CD14-positive monocyte (primary cell): ENCODE results near the gene OCLN. TPM values are rescaled to one million over a fixed set of nuclear protein-coding genes. Genes with fewer than 3 reads are reported as not detected.

Source experiments
- DNase-seq, 3 donors: peaks; one replicate each; pipeline ENCODE4 v3.0.0-alpha.2; 2011 to 2022
- H2AFZ ChIP-seq: 2 replicates; pipeline ENCODE4 v1.6.0; 2012; ENCODE audit warnings: mild to moderate bottlenecking, low read depth, low read length, inconsistent platforms; ENCODE audit not compliant: insufficient read depth, poor library complexity, severe bottlenecking
- H3K27ac ChIP-seq, 2 donors: 1 replicate in 1 of 2; 2 replicates in 1 of 2; pipeline ENCODE4 v1.5.1; 2012 to 2013; ENCODE audit warnings: low read length in 2 of 2, control low read depth in 1 of 2, inconsistent platforms in 1 of 2, low read depth in 1 of 2, mild to moderate bottlenecking in 1 of 2
- H3K27me3 ChIP-seq, 2 donors: one replicate each; pipeline versions ENCODE4 v1.6.0 to v1.6.1; 2011 to 2013; ENCODE audit warnings: low read length in 2 of 2; ENCODE audit not compliant: control insufficient read depth in 2 of 2, insufficient read depth in 2 of 2
- H3K36me3 ChIP-seq, 2 donors: replicated peaks in 1 of 2; 1 replicate in 1 of 2; 2 replicates in 1 of 2; pipeline versions ENCODE4 v1.5.1 to v1.6.1; 2012 to 2013; ENCODE audit warnings: low read length in 2 of 2, control low read depth in 1 of 2, inconsistent platforms in 1 of 2, mild to moderate bottlenecking in 1 of 2; ENCODE audit not compliant: insufficient read depth in 2 of 2, control insufficient read depth in 1 of 2
- H3K4me1 ChIP-seq, 2 donors: 1 replicate in 1 of 2; 2 replicates in 1 of 2; pipeline versions ENCODE4 v1.5.1 to v1.6.1; 2012 to 2013; ENCODE audit warnings: low read length in 2 of 2, control low read depth in 1 of 2, inconsistent platforms in 1 of 2, mild to moderate bottlenecking in 1 of 2, moderate library complexity in 1 of 2; ENCODE audit not compliant: insufficient read depth in 2 of 2, control insufficient read depth in 1 of 2
- H3K4me2 ChIP-seq: replicated peaks from 2 replicates; pipeline ENCODE3; 2012; ENCODE audit warnings: low read length, moderate library complexity, mild to moderate bottlenecking; ENCODE audit not compliant: poor library complexity, severe bottlenecking; ENCODE audit errors: extremely low read depth
- H3K4me3 ChIP-seq, 3 experiments: fragments of 200-600 bp in 1 of 3; sonication (generic) in 1 of 3; replicated peaks in 1 of 3; 1 replicate in 2 of 3; 2 replicates in 1 of 3; pipeline ENCODE4 v1.5.1; 2011 to 2013; ENCODE audit warnings: low read length in 3 of 3, mild to moderate bottlenecking in 3 of 3, control low read depth in 2 of 3, low read depth in 2 of 3, inconsistent platforms in 1 of 3, moderate library complexity in 1 of 3
- H3K79me2 ChIP-seq: 2 replicates; pipeline ENCODE4 v1.6.0; 2012; ENCODE audit warnings: mild to moderate bottlenecking, control low read depth, inconsistent platforms, low read length, moderate library complexity; ENCODE audit not compliant: insufficient read depth
- H3K9ac ChIP-seq: 2 replicates; pipeline ENCODE4 v1.6.0; 2017; ENCODE audit warnings: low read length, mild to moderate bottlenecking; ENCODE audit not compliant: insufficient read depth, poor library complexity, severe bottlenecking
- H3K9me3 ChIP-seq, 2 donors: replicated peaks in 1 of 2; 1 replicate in 1 of 2; 2 replicates in 1 of 2; pipeline versions ENCODE4 v1.5.1 to v1.6.1; 2012 to 2013; ENCODE audit warnings: low read length in 2 of 2, control low read depth in 1 of 2; ENCODE audit not compliant: control insufficient read depth in 1 of 2, insufficient read depth in 1 of 2
- H4K20me1 ChIP-seq: 2 replicates; pipeline ENCODE4 v1.6.0; 2012; ENCODE audit warnings: mild to moderate bottlenecking, low read length, control low read depth, moderate library complexity; ENCODE audit not compliant: insufficient read depth
- H3K27ac Mint-ChIP-seq, 7 donors: one replicate each; pipeline ENCODE4 v1.8.0; 2020; ENCODE audit warnings: mild to moderate bottlenecking in 7 of 7, mixed read lengths in 7 of 7, moderate library complexity in 6 of 7, inconsistent platforms in 2 of 7
- H3K27me3 Mint-ChIP-seq, 3 donors: one replicate each; pipeline ENCODE4 v1.8.0; 2021 to 2022; ENCODE audit warnings: low read depth in 3 of 3, mild to moderate bottlenecking in 3 of 3, mixed read lengths in 3 of 3, moderate library complexity in 3 of 3, inconsistent platforms in 1 of 3
- H3K36me3 Mint-ChIP-seq, 2 donors: one replicate each; pipeline ENCODE4 v1.8.0; 2020; ENCODE audit warnings: mixed read lengths in 2 of 2, inconsistent platforms in 1 of 2, mild to moderate bottlenecking in 1 of 2
- H3K4me1 Mint-ChIP-seq: one replicate; pipeline ENCODE4 v1.8.0; 2020; ENCODE audit warnings: mild to moderate bottlenecking, mixed read lengths
- H3K4me3 Mint-ChIP-seq, 2 donors: one replicate each; pipeline ENCODE4 v1.8.0; 2020; ENCODE audit warnings: mild to moderate bottlenecking in 2 of 2, mixed read lengths in 2 of 2, moderate library complexity in 1 of 2
- H3K9me3 Mint-ChIP-seq, 7 donors: one replicate each; pipeline ENCODE4 v1.8.0; 2020 to 2022; ENCODE audit warnings: mixed read lengths in 7 of 7, mild to moderate bottlenecking in 6 of 7, moderate library complexity in 6 of 7, inconsistent platforms in 2 of 7
- WGBS: methylation state at CpG from one replicate; pipeline ENCODE4 v1.1.5; 2013; ENCODE audit warnings: missing lambda C conversion rate; ENCODE audit not compliant: insufficient coverage; 5-methylcytosine and 5-hydroxymethylcytosine counted together
- intact Hi-C, 2 donors: fragments of 100-400 bp; cut with micrococcal nuclease; formaldehyde crosslinking; loops; one replicate each; pipeline versions ENCODE4 v1.15.0 to v1.15.1; 2023
- polyA plus RNA-seq, 3 donors: library from polyadenylated mRNA; depleted of rRNA in 1 of 3; unstranded in 2 of 3; stranded (reverse) in 1 of 3; fragments of 300-500 nt in 2 of 3; fragments of >200 nt in 1 of 3; fragmentation: Illumina TruSeq in 2 of 3; gene quantifications; 1 replicate in 2 of 3; 2 replicates in 1 of 3; pipeline ENCODE4 v1.2.3, GENCODE V29; 2012 to 2021
- TF ChIP-seq, protein P1 (sequence below): fragments of 200-600 bp; IDR thresholded peaks from one replicate; pipeline ENCODE4 v1.8.0; 2022; ENCODE audit warnings: antibody characterized with exemption, mild to moderate bottlenecking

The OCLN gene
- polyA plus RNA-seq, 3 donors = 0.03 to 0.15 TPM; not detected in 1

DNA sequence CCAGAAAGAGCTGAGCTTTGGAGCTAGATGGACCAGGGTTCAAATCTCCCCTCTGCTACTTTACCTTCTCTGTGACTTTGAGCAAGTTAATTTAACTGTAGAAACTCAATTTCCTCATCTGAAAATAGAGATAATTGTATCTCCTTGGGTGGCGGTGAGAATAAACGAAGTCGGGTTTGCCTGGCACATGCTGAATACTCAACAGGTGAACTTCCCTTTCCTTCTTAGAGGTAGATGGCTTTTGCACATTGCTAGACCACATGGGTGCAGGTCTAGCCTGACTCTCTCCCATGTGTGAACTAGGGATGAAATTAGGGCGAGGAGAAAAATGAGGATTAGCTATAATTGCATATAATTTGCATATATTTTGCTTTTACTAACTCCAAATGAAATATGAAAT, 36.0 kb downstream of the OCLN start:
- H3K27me3 Mint-ChIP-seq = no peaks in the 10 kb centered on the region
- 95% methylated on average over 3 of the region's 4 CpGs for WGBS
- Histone ChIP-seq H3K27ac (no peak overlapping the region), H3K4me1 (peaks cover 7 to 8% of the 10 kb centered on the region in 2 donors), H3K9ac (no peak overlapping the region), H3K79me2 (no peaks in the 10 kb centered on the region), H3K4me3 (no peak overlapping the region), H3K27me3 (no peaks in the 10 kb centered on the region), H3K9me3 (no peaks in the 10 kb centered on the region), H3K4me2 (no peak overlapping the region), H2AFZ (no peak overlapping the region), H4K20me1 (no peaks in the 10 kb centered on the region), H3K36me3 (no peaks in the 10 kb centered on the region)
- DNase-seq = no peak
- no peaks in the 10 kb centered on the region for H3K9me3 Mint-ChIP-seq
- H3K27ac Mint-ChIP-seq = no peak overlapping the region
- peaks cover 12% of the 10 kb centered on the region for H3K4me1 Mint-ChIP-seq
- no peaks in the 10 kb centered on the region for H3K36me3 Mint-ChIP-seq
- intact Hi-C loops = no loop called here
- no peak overlapping the region for H3K4me3 Mint-ChIP-seq
- TF ChIP-seq, protein P1, sequence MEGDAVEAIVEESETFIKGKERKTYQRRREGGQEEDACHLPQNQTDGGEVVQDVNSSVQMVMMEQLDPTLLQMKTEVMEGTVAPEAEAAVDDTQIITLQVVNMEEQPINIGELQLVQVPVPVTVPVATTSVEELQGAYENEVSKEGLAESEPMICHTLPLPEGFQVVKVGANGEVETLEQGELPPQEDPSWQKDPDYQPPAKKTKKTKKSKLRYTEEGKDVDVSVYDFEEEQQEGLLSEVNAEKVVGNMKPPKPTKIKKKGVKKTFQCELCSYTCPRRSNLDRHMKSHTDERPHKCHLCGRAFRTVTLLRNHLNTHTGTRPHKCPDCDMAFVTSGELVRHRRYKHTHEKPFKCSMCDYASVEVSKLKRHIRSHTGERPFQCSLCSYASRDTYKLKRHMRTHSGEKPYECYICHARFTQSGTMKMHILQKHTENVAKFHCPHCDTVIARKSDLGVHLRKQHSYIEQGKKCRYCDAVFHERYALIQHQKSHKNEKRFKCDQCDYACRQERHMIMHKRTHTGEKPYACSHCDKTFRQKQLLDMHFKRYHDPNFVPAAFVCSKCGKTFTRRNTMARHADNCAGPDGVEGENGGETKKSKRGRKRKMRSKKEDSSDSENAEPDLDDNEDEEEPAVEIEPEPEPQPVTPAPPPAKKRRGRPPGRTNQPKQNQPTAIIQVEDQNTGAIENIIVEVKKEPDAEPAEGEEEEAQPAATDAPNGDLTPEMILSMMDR = no peak

DNA sequence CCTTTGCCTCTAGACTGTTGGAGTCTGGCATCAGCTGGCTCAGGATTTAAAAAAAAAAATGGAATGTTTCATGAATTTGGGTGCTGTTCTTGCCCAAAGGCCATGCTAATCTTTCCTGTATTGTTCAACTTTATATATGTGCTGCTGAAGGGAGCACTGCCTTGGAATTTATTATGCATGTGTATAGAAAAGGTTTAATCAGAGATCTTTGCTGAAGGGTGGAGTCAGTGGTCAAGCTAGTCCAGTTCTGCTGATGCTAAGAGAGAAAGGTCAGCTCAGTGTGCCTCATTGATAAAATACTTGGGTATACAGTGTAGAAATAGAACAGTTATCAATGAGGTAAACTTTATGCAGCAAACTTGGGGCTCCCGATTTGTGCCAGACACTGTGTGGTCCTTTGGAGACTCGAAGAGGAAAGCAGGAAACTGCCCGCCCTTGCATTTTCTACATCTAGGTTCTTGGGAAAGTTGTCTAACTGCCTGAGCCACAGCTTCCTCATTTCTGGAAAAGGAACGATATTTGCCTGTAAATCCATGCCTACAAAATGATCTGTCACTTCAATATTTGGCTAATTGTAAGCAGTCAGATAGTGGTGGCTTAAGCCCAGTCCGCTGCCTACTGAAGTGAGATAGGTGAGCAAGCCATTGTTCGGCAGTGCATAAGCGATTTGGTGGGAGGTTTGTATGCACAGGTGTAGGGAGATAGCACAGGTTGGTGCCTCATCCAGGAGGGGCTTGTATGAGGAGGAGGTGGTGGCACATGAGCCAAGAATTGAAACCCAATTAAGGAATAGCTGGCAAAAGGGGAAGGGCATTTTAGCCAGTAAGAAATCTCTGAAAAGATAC, 38.2 kb downstream of the OCLN start:
- TF ChIP-seq, protein P1 = no peak
- H3K27ac Mint-ChIP-seq = peak overlapping the region in 1 of 7 donors; percentile 28
- Histone ChIP-seq H4K20me1 (no peaks in the 10 kb centered on the region), H3K4me3 (no peak overlapping the region), H3K27me3 (no peaks in the 10 kb centered on the region), H2AFZ (peak overlapping the region; percentile 30), H3K36me3 (no peaks in the 10 kb centered on the region), H3K27ac (no peak overlapping the region), H3K9me3 (no peaks in the 10 kb centered on the region), H3K9ac (no peak overlapping the region), H3K79me2 (no peaks in the 10 kb centered on the region), H3K4me1 (peaks cover 7 to 8% of the 10 kb centered on the region in 2 donors), H3K4me2 (no peak overlapping the region)
- H3K4me1 Mint-ChIP-seq = peaks cover 12% of the 10 kb centered on the region
- H3K36me3 Mint-ChIP-seq = no peaks in the 10 kb centered on the region
- peak in 1 of 3 donors; percentile 3 for DNase-seq
- H3K9me3 Mint-ChIP-seq = no peaks in the 10 kb centered on the region
- peak overlapping the region in 1 of 2 donors; percentile 18 for H3K4me3 Mint-ChIP-seq
- WGBS = 62% methylated on average over 6 of the region's 7 CpGs
- H3K27me3 Mint-ChIP-seq = peaks cover 0 to 2% (median 0%) of the 10 kb centered on the region in 3 donors
- intact Hi-C loops = no loop called here
